ENCODE measurements around the gene MBD3L3.
"Not testable (repeated sequence)": the region's sequence is repeated elsewhere in the genome, so short reads cannot be mapped to it uniquely, and the experiment has no call there.

Gene MBD3L3

GRCh38 chr19:7063764-7064418, 5.4 kb upstream of the MBD3L3 start:
- no peak for DNase-seq (ENCODE audit: low read depth in 4 of 4, low spot score in 1 of 4)

- no peak for DNase-seq (ENCODE audit: low read depth in 4 of 4, low spot score in 1 of 4)
These were observed 4.9 kb upstream of the MBD3L3 start for GRCh38 chr19:7063339-7063738.

GRCh38 chr19:7059977-7060376, 1.5 kb upstream of the MBD3L3 start:
- not testable (repeated sequence) for DNase-seq (ENCODE audit: low read depth in 4 of 4, low spot score in 1 of 4)

GRCh38 chr19:7056371-7056770, 2.1 kb downstream of the MBD3L3 start:
- DNase-seq (ENCODE audit: low read depth in 4 of 4, low spot score in 1 of 4) = not testable (repeated sequence)

- not testable (repeated sequence) for DNase-seq (ENCODE audit: low read depth in 4 of 4, low spot score in 1 of 4)
These were observed 2.8 kb downstream of the MBD3L3 start for GRCh38 chr19:7055679-7056078.

GRCh38 chr19:7054635-7055368, 3.7 kb downstream of the MBD3L3 start:
- not testable (repeated sequence) for DNase-seq (ENCODE audit: low read depth in 4 of 4, low spot score in 1 of 4)

GRCh38 chr19:7052896-7053295, 5.6 kb downstream of the MBD3L3 start:
- not testable (repeated sequence) for DNase-seq (ENCODE audit: low read depth in 4 of 4, low spot score in 1 of 4)

- DNase-seq (ENCODE audit: low read depth in 4 of 4, low spot score in 1 of 4) = not testable (repeated sequence)
These were observed 7.1 kb downstream of the MBD3L3 start for GRCh38 chr19:7051421-7051820.

- not testable (repeated sequence) for DNase-seq (ENCODE audit: low read depth in 4 of 4, low spot score in 1 of 4)
These were observed 9.5 kb downstream of the MBD3L3 start, which contains the start of gene MBD3L2 for GRCh38 chr19:7049021-7049420. Gene MBD3L2 (plus strand): TSS chr19:7049321. CDS start chr19:7049374, 53 bp downstream.

- not testable (repeated sequence) for DNase-seq (ENCODE audit: low read depth in 4 of 4, low spot score in 1 of 4)
These were observed 16.9 kb downstream of the MBD3L3 start for GRCh38 chr19:7041563-7041962.

- not testable (repeated sequence) for DNase-seq (ENCODE audit: low read depth in 4 of 4, low spot score in 1 of 4)
These were observed 18.4 kb downstream of the MBD3L3 start, which contains the start of gene MBD3L4 for GRCh38 chr19:7040079-7040478. Gene MBD3L4 (minus strand): TSS chr19:7040179. CDS start chr19:7040144, 35 bp downstream.

GRCh38 chr19:7030278-7030677, 28.2 kb downstream of the MBD3L3 start, which contains the start of gene MBD3L5:
Gene MBD3L5 (plus strand): TSS chr19:7030578. CDS start chr19:7030612, 34 bp downstream.
- DNase-seq (ENCODE audit: low read depth in 4 of 4, low spot score in 1 of 4) = not testable (repeated sequence)

- not testable (repeated sequence) for DNase-seq (ENCODE audit: low read depth in 4 of 4, low spot score in 1 of 4)
These were observed 29.7 kb downstream of the MBD3L3 start for GRCh38 chr19:7028790-7029189.

- not testable (repeated sequence) for DNase-seq (ENCODE audit: low read depth in 4 of 4, low spot score in 1 of 4)
These were observed 37.1 kb downstream of the MBD3L3 start, which contains the start of gene MBD3L2B for GRCh38 chr19:7021331-7021730. Gene MBD3L2B (minus strand): TSS chr19:7021431. CDS start chr19:7021397, 34 bp downstream.

- DNase-seq (ENCODE audit: low read depth in 4 of 4, low spot score in 1 of 4) = no peak
These were observed 39.6 kb downstream of the MBD3L3 start for GRCh38 chr19:7018828-7019227.

- DNase-seq (ENCODE audit: low read depth in 4 of 4, low spot score in 1 of 4) = no peak
These were observed 44.8 kb downstream of the MBD3L3 start for GRCh38 chr19:7013678-7014077.

- DNase-seq (ENCODE audit: low read depth in 4 of 4, low spot score in 1 of 4) = no peak
These were observed 47.5 kb downstream of the MBD3L3 start for GRCh38 chr19:7010722-7011593.

- no peak for DNase-seq (ENCODE audit: low read depth in 4 of 4, low spot score in 1 of 4)
These were observed 50.6 kb downstream of the MBD3L3 start for GRCh38 chr19:7007859-7008258.

Data from stimulated activated CD4-positive, alpha-beta T cell treated with anti-CD3 and anti-CD28 coated beads, Interleukin-1b, Interleukin-23, amount 100 ng/mL, for 24 hours (primary cell).